Stimulated activated CD4-positive, alpha-beta T cell treated with anti-CD3 and anti-CD28 coated beads, Interleukin-2, amount 100 ng/mL, for 24 hours (primary cell): ENCODE results near the gene PATE4.
A peak's percentile ranks its signal among the peaks of the same experiment; 100 is the strongest.
"Not testable (repeated sequence)": the region's sequence is repeated elsewhere in the genome, so short reads cannot be mapped to it uniquely, and the experiment has no call there.

Experiments
- DNase-seq, 2 donors: peaks; one replicate each; pipeline ENCODE4 v3.0.0-alpha.2; 2020

PATE4 gene, protein sequence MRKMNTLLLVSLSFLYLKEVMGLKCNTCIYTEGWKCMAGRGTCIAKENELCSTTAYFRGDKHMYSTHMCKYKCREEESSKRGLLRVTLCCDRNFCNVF

DNA sequence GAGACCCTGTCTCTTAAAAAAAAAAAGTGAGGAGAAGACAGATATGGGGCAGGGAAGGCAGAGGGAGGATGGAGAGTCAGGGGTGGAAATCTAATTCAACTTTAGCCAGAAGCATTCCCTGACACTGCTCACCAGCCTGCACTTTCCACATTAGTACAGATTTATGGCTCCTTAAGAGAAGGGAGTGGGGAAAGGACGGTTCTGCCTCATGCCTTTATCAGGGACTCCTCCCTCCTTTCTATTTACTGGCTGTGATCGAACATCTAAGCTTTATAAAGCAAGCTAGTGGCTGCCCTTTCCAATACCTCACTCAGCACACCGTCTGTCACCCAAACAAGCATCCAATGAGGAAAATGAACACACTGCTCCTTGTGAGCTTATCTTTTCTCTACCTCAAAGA is at the start of gene PATE4:
TSS of gene PATE4 (plus strand) at position 301 of the 400 bp plus-strand sequence. CDS start at position 345, 44 bp downstream.
- no peak for DNase-seq

DNA sequence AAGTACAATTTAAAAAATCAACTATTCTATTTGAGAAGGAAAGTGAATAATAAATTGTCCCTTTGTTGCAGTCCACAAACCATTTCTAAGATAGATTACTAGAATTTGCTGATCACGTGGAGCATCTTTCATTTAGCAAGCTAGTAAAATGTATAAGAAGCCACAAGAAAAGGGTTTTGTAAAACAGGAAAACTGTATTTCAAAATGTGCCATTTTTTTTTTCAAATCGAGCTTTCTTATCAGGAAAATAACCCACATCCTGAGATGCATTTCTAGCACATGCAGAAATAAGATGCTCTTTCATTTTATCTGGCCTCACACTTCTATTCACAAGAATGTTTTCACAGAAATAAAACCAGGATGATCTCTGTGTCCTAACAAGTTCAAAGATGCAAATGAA is 48.4 kb upstream of the PATE4 start:
- no peak for DNase-seq

DNA sequence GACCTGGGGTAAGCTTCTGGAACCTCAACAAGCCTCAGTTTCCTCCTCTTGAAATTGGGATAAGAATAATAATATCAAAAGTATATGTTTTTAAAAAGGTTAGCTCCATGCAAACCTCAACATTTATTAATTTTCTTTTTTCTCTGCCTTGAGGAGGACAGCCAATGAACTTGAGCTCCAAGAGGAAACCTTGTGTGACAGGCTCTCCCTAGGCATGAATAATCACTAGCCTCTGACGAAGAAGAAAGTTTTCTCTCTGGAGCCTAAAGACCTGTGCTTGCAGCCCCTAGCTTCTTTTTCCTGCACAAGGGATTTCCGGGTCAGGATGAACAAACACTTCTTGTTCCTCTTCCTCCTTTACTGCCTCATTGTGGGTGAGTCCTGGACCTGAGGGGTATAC is 45.3 kb upstream of the PATE4 start, which contains the start of gene PATE3:
TSS of gene PATE3 (plus strand) at position 301 of the 400 bp plus-strand sequence. CDS start at position 326, 25 bp downstream.
- no peak for DNase-seq

DNA sequence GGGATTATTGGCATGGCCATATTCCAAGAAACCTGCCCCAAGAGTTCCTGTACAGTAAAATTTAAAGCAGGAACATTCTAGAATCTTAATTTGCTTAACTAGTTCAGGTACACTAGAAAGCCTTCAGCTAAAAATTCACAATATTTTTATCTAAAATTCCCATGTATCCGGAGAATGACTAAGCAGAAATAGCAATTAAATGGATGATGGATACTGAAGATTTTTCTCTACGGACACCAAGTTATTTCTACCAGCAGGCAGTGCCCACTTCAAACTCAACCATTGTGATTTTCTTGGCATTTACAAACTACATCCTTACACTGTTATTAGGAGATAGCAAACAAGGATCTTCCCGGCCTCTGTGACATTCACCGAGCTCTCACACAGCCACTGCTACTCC is 42.3 kb upstream of the PATE4 start:
- no peak for DNase-seq

DNA sequence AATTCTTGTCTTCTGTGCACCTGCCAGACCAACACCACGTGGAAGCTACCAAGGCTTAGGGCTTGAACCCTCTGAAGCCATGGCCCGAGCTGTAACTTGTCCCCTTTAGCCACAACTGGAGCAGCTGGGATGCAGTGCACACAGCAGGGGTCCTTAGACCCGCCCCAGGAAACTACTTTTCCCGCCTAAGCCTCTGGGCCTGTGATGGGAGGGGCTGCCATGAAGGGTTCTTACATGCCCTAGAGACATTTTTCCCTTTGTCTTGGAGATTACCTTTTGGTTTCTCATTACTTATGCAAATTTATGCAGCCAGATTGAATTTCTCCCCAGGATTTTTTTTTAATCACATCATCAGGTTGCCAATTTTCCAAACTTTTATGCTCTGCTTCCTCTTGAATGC is 35.5 kb upstream of the PATE4 start:
- no peak for DNase-seq

DNA sequence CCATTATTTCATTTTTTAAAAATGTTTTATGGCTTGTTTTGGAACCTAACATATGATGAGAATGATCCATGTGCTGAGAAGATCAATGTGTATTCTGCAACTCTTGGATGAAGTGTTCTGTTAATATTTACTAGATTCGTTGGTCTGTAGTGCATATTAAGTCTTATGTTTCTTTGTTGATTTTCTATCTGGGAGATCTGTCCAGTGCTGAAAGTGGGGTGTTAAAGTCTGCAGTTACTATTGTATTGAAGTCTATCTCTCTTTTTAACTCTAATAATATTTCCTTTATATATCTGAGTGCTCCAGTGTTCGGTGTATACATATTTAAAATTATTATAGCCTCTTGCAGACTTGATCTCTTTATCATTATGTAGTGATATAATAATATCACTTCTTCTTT is 33.3 kb upstream of the PATE4 start:
- DNase-seq: no peak

DNA sequence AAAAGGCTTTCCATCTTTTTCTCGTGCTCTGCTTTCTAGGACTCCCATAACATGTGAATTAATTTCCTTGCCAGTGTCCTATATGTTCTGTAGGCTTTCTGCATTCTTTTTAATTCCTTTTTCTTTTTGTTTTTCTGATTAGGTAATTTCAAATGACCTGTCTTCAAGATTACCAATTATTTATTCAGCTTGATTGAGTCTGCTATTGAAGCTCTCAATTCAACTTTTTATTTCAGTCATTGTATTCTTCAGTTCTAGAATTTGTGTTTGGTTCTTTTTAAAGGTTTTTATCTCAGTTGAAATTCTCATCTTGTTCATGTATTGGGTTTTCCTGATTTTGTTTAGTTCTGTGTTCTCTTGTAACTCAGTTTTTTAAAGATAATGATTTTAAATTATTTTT is 30.7 kb upstream of the PATE4 start:
- no peak for DNase-seq

DNA sequence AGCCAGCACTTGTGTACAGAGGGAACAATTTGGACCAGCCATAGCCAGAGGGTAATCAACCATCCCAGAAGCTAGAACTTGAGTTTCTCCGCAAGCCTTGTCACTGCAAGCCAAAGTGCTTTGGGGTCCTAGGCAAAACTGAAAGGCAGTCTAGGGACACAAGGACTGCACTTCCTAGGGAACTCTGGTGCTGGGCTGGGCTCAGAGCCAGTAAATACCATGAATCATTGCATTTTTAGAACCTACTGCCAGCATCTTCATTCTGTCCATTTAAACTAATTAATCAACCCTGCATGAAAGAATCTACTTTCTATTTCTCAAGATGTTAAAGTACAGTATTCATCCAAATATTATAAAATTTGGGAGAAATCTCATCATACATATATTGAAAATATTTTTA is 25.2 kb upstream of the PATE4 start:
- no peak for DNase-seq

DNA sequence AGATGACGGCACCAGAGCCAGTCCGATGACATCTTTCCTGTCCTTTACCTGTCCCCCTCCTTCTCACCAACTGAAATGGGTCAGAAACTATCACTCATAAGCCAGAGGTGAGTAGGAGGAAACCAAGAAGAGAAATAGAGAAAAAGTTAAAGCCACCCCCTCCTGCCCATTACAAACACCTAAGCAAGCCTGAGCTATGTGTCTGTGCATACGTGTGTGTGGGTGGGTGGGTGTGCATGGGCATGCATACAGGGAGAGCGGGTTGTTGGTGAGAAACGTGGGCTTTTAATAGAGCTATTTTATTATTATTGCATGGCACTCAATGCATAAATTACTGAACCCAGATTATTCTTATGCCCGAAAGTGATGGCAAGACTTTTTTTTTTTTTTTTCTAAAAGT is 2.6 kb downstream of the PATE4 start:
- no peak for DNase-seq

DNA sequence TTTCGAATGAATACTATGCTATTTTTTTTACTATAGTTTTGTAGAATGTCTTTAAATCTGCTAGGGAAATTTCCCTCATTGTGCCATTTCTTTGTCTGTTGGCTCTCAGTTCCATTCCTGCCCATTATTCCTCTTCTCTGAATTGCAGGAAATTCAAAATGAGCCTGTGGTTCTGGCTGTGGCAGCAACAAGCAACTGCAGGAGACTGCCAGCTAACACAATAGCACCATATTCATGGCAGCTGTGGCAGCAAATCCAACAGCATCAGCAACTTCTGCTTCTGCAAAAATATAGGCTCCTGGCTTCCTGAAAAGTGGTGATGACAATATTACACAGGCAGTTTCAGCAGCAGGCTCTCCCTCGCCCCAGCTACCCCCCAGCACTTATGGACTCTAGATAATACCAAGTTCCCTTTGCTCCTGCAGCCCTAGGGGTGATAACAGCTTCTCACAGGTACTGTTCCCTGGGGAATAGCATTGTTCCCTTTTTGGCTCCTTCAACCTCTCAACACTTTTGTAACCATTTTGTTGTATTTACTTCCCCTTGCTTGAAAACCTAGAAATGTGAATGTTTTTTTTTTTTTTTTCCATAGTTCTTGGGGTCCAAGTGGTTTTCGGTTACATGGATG is 9.3 kb downstream of the PATE4 start:
- DNase-seq: no peak

DNA sequence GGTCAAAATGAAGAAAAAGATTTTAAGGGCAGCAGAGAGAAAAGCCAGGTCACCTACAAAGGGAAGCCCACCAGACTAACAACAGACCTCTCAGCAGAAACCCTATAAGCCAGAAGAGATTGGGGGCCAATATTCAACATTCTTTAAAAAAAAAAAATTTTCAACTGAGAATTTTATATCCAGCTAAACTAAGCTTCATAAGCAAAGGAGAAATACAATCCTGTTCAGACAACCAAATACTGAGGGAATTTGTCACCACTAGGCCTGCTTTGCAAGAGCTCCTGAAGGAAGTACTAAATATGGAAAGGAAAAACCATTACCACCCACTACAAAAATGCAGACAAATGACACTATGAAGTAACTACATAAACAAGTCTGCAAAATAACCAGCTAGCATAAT is 13.1 kb downstream of the PATE4 start:
- DNase-seq: no peak

DNA sequence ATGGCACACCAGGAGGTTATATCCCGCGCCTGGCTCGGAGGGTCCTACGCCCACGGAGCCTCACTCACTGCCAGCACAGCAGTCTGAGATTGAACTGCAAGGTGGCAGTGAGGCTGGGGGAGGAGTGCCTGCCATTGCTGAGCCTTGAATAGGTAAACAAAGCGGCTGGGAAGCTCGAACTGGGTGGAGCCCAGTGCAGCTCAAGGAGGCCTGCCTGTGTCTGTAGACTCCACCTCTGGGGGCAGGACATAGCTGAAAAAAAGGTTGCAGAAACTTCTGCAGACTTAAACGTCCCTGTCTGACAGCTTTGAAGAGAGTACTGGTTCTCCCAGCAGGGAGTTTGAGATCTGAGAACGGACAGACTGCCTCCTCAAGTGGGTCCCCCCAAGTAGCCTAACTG is 24.6 kb downstream of the PATE4 start:
- not testable (repeated sequence) for DNase-seq

DNA sequence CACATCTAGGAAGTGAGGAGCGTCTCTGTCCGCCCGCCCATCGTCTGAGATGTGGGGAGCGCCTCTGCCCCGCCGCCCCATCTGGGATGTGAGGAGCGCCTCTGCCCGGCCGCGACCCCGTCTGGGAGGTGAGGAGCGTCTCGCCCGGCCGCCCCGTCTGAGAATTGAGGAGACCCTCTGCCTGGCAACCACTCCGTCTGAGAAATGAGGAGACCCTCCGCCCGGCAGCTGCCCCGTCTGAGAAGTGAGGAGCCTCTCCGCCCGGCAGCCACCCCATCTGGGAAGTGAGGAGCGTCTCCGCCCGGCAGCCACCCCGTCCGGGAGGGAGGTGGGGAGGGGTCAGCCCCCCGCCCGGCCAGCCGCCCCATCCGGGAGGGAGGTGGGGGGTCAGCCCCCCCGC is 29.7 kb downstream of the PATE4 start:
- not testable (repeated sequence) for DNase-seq

DNA sequence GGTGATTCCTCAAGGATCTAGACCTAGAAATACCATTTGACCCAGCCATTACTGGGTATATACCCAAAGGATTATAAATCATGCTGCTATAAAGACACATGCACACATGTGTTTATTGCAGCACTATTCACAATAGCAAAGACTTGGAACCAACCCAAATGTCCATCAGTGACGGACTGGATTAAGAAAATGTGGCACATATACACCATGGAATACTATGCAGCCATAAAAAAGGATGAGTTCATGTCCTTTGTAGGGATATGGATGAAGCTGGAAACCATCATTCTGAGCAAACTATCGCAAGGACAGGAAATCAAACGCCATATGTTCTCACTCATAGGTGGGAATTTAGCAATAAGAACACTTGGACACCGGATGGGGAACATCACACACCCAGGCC is 32.2 kb downstream of the PATE4 start:
- not testable (repeated sequence) for DNase-seq

DNA sequence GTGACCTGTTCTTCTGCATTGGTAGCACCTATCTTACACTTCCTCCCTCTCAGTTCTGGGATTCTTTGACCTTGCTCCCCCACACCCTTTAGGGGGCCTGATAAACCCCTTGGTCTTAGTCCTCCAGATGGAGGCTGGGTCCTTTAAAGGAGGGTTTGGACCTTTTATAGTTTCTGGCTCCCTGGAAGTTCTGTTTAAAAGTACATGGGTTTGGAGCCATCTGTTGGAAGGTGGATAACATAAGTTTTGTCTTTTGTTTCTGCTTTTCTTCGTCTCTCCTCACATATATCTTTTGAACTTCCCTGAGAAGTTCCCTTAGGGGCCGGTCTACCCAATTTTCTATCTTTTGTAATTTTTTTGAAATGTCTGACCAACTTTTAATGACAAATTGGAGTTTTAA is 36.4 kb downstream of the PATE4 start:
- no peak for DNase-seq

DNA sequence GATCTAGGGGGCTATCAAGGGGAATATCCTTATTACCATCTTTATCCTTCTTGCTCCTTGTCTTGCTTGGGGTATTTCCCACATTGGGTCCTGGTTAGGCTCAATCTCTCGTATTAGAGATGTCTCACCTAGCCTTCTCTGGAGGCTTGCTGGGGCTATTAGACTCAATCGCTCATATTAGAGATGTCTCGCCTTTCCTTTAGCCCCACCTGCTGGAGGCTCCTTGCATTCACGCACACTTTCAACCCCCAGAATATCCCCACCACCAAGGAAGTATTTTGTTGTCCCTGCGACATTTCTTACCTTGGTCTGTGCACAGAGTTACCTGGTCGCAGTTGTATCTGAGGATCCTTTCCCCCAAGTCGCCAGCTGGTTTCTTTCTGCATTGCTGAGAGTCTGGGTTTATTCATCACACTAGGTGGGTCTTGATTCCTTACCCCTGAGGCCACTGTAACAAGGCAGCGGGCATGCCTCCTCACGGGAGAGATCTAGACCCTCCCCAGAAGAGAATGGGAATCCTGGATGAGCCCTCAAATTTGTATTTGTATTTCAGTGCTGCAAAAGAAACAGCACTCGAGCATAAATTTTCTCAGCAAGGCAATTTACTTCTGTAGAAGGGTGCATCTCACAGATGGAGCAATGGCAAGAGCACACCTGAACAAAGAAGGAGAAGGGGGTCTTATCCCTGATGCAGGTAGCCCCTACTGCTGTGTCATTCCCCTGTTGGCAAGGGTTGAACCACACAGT is 38.4 kb downstream of the PATE4 start:
- DNase-seq: peak in 1 of 2 donors; percentile 47

DNA sequence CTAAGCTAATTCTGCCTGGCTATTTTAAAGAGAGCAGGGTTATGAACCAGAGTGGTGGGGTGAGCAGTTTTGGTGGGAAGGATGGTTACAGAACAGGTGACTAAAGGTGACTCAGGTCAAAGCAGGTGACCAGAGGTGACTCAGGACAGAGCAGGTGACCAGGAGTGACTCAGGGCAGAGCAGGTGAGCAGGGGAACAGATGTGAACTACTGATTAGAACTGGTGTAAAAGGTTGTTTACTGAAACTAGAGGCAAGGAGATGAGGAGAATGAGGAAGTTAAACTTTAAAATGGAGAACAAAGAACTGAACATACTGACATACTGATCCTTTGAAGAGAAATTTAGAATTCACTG is 39.0 kb downstream of the PATE4 start:
- no peak for DNase-seq

DNA sequence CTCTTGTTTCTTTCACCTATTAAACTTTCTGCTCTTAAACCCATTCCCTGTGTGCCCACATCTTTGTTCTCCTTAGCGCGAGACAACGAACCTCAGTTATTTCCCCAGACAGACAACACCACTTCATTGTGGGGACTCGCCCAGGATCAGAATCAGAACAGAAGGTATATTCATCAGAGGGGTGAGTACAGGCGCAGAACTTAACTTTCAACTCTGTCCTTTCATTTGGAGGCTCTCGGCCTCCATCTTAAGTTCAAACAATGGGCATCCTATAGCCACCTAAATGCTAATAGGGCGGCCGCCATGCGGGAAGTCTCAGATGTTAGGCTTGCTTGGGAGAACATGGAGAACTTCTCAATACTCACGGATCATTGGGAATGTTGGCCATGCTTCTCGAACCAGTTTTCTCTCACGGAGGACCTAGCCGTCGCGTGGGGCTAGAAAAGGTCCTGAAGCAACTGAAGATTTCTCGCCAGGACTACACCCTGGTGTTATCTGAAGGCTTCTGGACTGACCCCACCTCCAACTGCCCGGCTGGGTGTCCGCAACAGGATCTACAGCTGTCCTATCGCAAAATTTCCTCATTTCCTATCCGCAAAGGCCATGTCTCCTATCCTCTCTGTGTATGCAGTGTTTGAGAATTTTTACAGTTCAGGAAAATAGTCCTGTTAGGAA is 40.9 kb downstream of the PATE4 start:
- DNase-seq: no peak

DNA sequence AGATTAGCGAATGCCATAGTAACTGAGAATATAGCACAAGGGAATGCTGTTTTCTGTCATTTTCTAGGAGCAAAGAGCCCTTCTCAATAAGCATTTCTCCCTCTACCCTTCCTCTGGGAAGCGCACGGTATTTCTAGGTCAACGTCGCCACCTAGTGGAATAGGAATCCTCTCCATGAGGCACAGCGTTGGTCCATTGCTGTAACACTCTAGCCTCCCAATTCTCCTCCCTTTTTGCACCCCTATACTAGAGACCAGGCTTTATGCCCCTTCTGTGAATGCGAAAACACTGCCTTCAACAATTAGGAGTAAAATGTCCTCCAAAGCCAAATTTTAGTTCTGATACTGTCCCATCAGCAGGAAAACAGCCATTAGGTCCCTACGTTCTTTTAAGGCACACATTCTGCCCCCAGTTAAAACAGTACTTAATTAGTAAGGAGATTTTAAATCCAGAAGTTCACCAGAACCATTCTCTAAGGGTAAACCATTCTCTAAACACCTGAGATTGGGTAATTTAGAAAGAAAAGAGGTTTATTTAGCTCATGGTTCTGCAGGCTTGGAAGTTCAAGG is 41.5 kb downstream of the PATE4 start:
- peak; percentile 46 to 55 for DNase-seq

DNA sequence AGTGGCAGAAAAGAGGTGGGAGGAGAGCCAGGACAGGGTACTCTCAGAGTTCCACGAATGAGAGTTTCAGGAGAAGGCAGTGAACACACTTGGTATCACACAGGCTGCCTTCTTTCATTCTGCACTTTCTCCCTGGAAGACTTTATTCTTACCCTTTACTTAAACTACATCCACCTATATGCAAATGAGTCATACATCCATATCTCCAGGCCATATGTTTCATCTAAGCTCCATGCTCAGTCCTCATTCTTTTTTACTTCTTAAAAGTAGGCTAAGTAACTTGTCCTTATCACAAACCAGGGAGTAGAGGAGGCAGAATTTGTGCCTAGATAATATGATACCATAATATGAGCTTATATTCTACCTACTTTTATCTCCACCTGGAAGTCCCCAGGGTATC is 48.2 kb downstream of the PATE4 start:
- DNase-seq: no peak

DNA sequence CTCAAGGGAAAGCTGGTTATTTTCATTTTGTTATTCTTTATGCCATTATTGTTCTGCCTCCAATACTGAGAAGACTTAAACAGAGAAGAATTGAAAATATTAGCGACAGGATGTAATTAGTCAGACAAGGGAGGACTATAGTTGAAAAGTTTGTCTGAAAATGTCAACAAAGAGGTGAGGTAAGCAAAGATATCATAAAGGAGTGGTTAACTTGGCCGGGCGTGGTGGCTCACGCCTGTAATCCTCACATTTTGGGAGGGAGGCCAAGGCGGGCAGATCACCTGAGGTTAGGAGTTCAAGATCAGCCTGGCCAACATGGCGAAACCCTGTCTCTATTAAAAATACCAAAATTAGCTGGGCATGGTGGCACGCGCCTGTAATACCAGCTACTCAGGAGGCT is 50.3 kb downstream of the PATE4 start:
- no peak for DNase-seq

DNA sequence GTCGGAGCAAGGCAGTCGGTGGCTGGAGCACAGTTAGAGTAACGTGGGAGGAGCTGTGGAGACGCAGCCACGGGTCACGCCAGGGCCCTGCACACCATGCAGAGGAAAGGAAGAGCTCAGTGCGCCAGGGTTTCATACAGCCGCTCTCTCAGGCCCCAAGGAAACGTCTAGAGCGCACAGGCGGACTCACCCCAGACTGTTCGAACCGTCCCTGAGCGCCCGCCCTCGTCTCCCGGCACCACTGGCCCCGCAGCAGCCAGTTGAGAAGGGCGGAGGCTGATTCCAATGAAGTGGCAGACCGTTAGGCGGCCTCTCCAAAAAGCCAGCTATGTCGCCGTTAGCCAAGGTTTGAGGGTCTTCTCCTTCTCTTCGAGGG is 53.9 kb downstream of the PATE4 start:
- DNase-seq: peak in 1 of 2 donors; percentile 42
